Trophoblast cell (in vitro differentiated cells and primary cell): ENCODE measurements around the gene ZNF736.
"Not testable (repeated sequence)": the region's sequence is repeated elsewhere in the genome, so short reads cannot be mapped to it uniquely, and the experiment has no call there.

ENCODE experiments used
- DNase-seq, 2 donors: peaks; one replicate each; pipeline ENCODE4 v3.0.0-alpha.2; 2016
- H2AFZ ChIP-seq: 2 replicates; pipeline ENCODE4 v1.6.1; 2013; ENCODE audit warnings: low read length, moderate library complexity, mild to moderate bottlenecking; ENCODE audit not compliant: insufficient read depth, poor library complexity
- H2AK5ac ChIP-seq: 2 replicates; pipeline ENCODE4 v1.6.1; 2013; ENCODE audit warnings: mild to moderate bottlenecking, low read length
- H2BK120ac ChIP-seq: 2 replicates; pipeline ENCODE4 v1.6.1; 2013; ENCODE audit warnings: low read length, mild to moderate bottlenecking, moderate library complexity; ENCODE audit not compliant: insufficient read depth, poor library complexity
- H2BK12ac ChIP-seq: 2 replicates; pipeline ENCODE4 v1.6.1; 2013; ENCODE audit warnings: mild to moderate bottlenecking, low read length, moderate library complexity
- H2BK5ac ChIP-seq: 2 replicates; pipeline ENCODE4 v1.6.1; 2013; ENCODE audit warnings: low read length, low read depth, moderate library complexity, mild to moderate bottlenecking; ENCODE audit not compliant: poor library complexity
- H3K14ac ChIP-seq: 2 replicates; pipeline ENCODE4 v1.6.1; 2013; ENCODE audit warnings: mild to moderate bottlenecking, low read length
- H3K18ac ChIP-seq: 2 replicates; pipeline ENCODE4 v1.6.1; 2013; ENCODE audit warnings: mild to moderate bottlenecking, low read length
- H3K23ac ChIP-seq: 2 replicates; pipeline ENCODE4 v1.6.1; 2013; ENCODE audit warnings: low read length
- H3K27ac ChIP-seq: 2 replicates; pipeline ENCODE4 v1.5.1; 2013; ENCODE audit warnings: low read depth, mild to moderate bottlenecking, inconsistent platforms, low read length, moderate library complexity
- H3K27me3 ChIP-seq: 2 replicates; pipeline ENCODE4 v1.6.1; 2013; ENCODE audit warnings: inconsistent platforms, mild to moderate bottlenecking, low read length, moderate library complexity; ENCODE audit not compliant: insufficient read depth
- H3K36me3 ChIP-seq, 2 experiments: 1 replicate in 1 of 2; 2 replicates in 1 of 2; pipeline ENCODE4 v1.6.1; 2013; ENCODE audit warnings: low read length in 2 of 2, mild to moderate bottlenecking in 2 of 2, moderate library complexity in 1 of 2; ENCODE audit not compliant: insufficient read depth in 2 of 2, control insufficient read depth in 1 of 2
- H3K4ac ChIP-seq: 2 replicates; pipeline ENCODE4 v1.6.1; 2013; ENCODE audit warnings: low read depth, mild to moderate bottlenecking, low read length, moderate library complexity
- H3K4me1 ChIP-seq, 2 experiments: 1 replicate in 1 of 2; 2 replicates in 1 of 2; pipeline ENCODE4 v1.6.1; 2013; ENCODE audit warnings: low read length in 2 of 2, mild to moderate bottlenecking in 2 of 2, moderate library complexity in 1 of 2; ENCODE audit not compliant: insufficient read depth in 2 of 2, control insufficient read depth in 1 of 2
- H3K4me2 ChIP-seq: 2 replicates; pipeline ENCODE4 v1.6.1; 2013; ENCODE audit warnings: inconsistent platforms, mild to moderate bottlenecking, low read length, moderate library complexity
- H3K4me3 ChIP-seq: 2 replicates; pipeline ENCODE4 v1.5.1; 2013; ENCODE audit warnings: mild to moderate bottlenecking, low read depth, low read length, inconsistent platforms
- H3K79me1 ChIP-seq: one replicate; pipeline ENCODE4 v1.6.1; 2013; ENCODE audit warnings: low read length
- H3K79me2 ChIP-seq: 2 replicates; pipeline ENCODE4 v1.6.1; 2013; ENCODE audit warnings: low read length, mild to moderate bottlenecking; ENCODE audit not compliant: control insufficient read depth, insufficient read depth, poor library complexity
- H3K9ac ChIP-seq: 2 replicates; pipeline ENCODE4 v1.6.1; 2013; ENCODE audit warnings: mild to moderate bottlenecking, low read length
- H3K9me3 ChIP-seq: 2 replicates; pipeline ENCODE4 v1.6.1; 2013; ENCODE audit warnings: low read depth, mild to moderate bottlenecking, control low read depth, inconsistent platforms, low read length; ENCODE audit not compliant: insufficient read depth
- H4K12ac ChIP-seq: 2 replicates; pipeline ENCODE4 v1.6.1; 2013; ENCODE audit warnings: low read depth, mild to moderate bottlenecking, low read length, moderate library complexity
- H4K8ac ChIP-seq: 2 replicates; pipeline ENCODE4 v1.6.1; 2013; ENCODE audit warnings: low read depth, mild to moderate bottlenecking, low read length, moderate library complexity
- H4K91ac ChIP-seq: one replicate; pipeline ENCODE4 v1.6.1; 2013; ENCODE audit warnings: low read depth, mild to moderate bottlenecking, low read length, moderate library complexity
- WGBS: extraction: QIAGEN DNeasy Blood & Tissue Kit; methylation state at CpG from one replicate; pipeline ENCODE4 v1.1.7; 2013; ENCODE audit warnings: missing lambda C conversion rate; ENCODE audit not compliant: insufficient read length, insufficient coverage; ENCODE audit errors: extremely low coverage; 5-methylcytosine and 5-hydroxymethylcytosine counted together

The ZNF736 gene

GRCh38 chr7:64297418-64297817 is 16.3 kb upstream of the ZNF736 start:
- DNase-seq, H3K36me3 ChIP-seq, H3K4me3 ChIP-seq, H3K18ac ChIP-seq, H3K79me2 ChIP-seq, H4K8ac ChIP-seq, H3K27ac ChIP-seq, H3K4ac ChIP-seq, H2AK5ac ChIP-seq, H2BK120ac ChIP-seq, H3K4me2 ChIP-seq, H3K79me1 ChIP-seq, H3K14ac ChIP-seq, H3K4me1 ChIP-seq, H2BK5ac ChIP-seq, H2BK12ac ChIP-seq, H4K12ac ChIP-seq, H2AFZ ChIP-seq, H3K23ac ChIP-seq, H3K27me3 ChIP-seq, H4K91ac ChIP-seq, H3K9ac ChIP-seq: not testable (repeated sequence)
- no CpG with 5 or more reads among the region's 1 CpG for WGBS
- peaks cover 37% of the 10 kb centered on the region for H3K9me3 ChIP-seq

GRCh38 chr7:64300641-64301405 is 12.9 kb upstream of the ZNF736 start:
- no peak overlapping the region for H3K27ac ChIP-seq
- H4K8ac ChIP-seq: no peak overlapping the region
- no peak overlapping the region for H3K23ac ChIP-seq
- H3K4me3 ChIP-seq: no peak overlapping the region
- no peak overlapping the region for H2AK5ac ChIP-seq
- H4K91ac ChIP-seq: no peak overlapping the region
- peak; percentile 79 to 85 for DNase-seq
- H3K4me1 ChIP-seq: no peaks in the 10 kb centered on the region
- no peak overlapping the region for H2BK5ac ChIP-seq
- no peak overlapping the region for H2AFZ ChIP-seq
- peaks cover 29% of the 10 kb centered on the region for H3K9me3 ChIP-seq
- H3K79me1 ChIP-seq: no peaks in the 10 kb centered on the region
- H3K4ac ChIP-seq: no peak overlapping the region
- no peak overlapping the region for H3K9ac ChIP-seq
- H3K18ac ChIP-seq: no peak overlapping the region
- no peak overlapping the region for H4K12ac ChIP-seq
- no peaks in the 10 kb centered on the region for H3K79me2 ChIP-seq
- no peak overlapping the region for H3K4me2 ChIP-seq
- no peak overlapping the region for H2BK12ac ChIP-seq
- H3K14ac ChIP-seq: no peak overlapping the region
- H3K36me3 ChIP-seq: no peaks in the 10 kb centered on the region
- no peak overlapping the region for H2BK120ac ChIP-seq
- no CpG with 5 or more reads among the region's 9 CpGs for WGBS
- H3K27me3 ChIP-seq: no peaks in the 10 kb centered on the region

DNA sequence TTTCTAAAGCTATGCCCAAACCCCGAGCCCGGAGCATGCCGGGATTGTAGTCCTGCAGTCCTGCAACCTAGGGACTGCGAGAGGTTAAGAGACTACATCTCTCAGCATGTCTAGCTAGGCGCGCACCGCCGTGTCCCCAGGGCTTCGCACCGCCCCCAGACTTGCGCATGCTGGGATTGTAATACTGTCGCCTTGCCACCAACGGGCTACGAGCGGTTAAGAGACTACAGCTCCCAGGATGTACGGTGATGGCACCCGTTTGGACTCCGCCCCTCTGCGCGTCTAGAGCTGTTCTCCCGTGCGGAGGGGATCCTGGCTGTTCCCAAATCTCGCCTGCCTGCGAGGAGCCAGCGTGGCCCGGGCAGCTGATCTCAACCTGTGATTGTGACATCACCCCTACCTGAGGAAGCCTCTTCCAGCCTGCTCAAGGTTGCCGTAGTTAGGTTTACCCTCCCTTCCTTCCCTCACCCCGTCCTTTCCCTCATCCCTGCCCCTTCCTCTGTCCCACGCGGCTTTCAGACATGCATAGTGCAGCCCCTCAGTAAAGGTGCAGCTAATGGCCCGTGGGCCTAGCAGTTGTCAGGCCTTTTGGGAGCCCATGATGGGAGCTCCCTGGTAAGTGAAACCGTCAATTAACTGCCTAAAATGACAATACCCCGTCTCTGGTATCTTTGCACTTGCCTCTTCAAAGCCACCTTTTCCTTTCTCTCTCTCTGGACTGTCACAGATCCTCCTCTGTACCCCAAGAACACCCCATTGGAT is 6.3 kb upstream of the ZNF736 start:
- Histone ChIP-seq H3K4me2 (peak overlapping the region; percentile 38), H3K79me2 (no peaks in the 10 kb centered on the region), H3K27me3 (no peaks in the 10 kb centered on the region), H3K9me3 (peaks cover 43% of the 10 kb centered on the region), H2BK12ac (no peak overlapping the region), H3K27ac (no peak overlapping the region), H3K14ac (no peak overlapping the region), H2BK5ac (no peak overlapping the region), H3K4ac (no peak overlapping the region), H4K8ac (no peak overlapping the region), H2AK5ac (no peak overlapping the region), H3K18ac (no peak overlapping the region), H3K4me3 (no peak overlapping the region), H4K91ac (no peak overlapping the region), H3K4me1 (no peaks in the 10 kb centered on the region), H3K79me1 (no peaks in the 10 kb centered on the region), H2BK120ac (no peak overlapping the region), H3K23ac (no peak overlapping the region), H3K9ac (no peak overlapping the region), H2AFZ (no peak overlapping the region), H4K12ac (no peak overlapping the region), H3K36me3 (no peaks in the 10 kb centered on the region)
- DNase-seq: peak; percentile 92 to 93
- no CpG with 5 or more reads among the region's 33 CpGs for WGBS

- Histone ChIP-seq H4K12ac (no peak overlapping the region), H3K27ac (no peak overlapping the region), H2BK5ac (no peak overlapping the region), H3K9ac (peak overlapping the region; percentile 40), H3K9me3 (peaks cover 46% of the 10 kb centered on the region), H3K79me1 (no peaks in the 10 kb centered on the region), H2BK12ac (no peak overlapping the region), H3K18ac (no peak overlapping the region), H4K91ac (no peak overlapping the region), H3K36me3 (no peaks in the 10 kb centered on the region), H3K4me3 (no peak overlapping the region), H3K4ac (no peak overlapping the region), H3K27me3 (no peaks in the 10 kb centered on the region), H4K8ac (no peak overlapping the region), H3K23ac (no peak overlapping the region), H3K4me2 (no peak overlapping the region), H2AFZ (no peak overlapping the region), H3K79me2 (no peaks in the 10 kb centered on the region), H3K4me1 (no peaks in the 10 kb centered on the region), H2AK5ac (no peak overlapping the region), H3K14ac (no peak overlapping the region), H2BK120ac (no peak overlapping the region)
- no peak for DNase-seq
- no CpG with 5 or more reads among the region's 7 CpGs for WGBS
These were observed 5.8 kb upstream of the ZNF736 start for GRCh38 chr7:64308016-64308270.
